ENCODE data around the gene GRIP2.

Gene GRIP2

DNA sequence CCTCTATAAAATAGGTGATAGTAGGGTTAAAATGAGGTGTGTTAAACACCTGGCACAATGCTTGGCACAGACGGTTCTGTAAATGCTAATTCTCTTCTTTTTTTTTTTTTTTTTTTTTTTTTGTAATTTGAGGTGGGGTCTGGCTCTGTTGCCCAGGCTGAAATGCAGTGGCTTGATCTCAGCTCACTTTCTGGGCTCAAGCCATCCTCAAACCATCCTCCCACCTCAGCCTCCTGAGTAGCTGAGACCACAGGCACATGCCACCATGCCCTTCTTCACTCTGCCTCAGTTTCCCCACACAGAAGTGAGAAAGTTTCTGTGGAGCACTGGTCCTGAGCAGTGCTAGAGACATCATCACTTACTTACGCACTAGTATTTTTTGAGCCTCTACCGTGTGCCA is 80.4 kb downstream of the GRIP2 start:
- Histone ChIP-seq H3K4me1 (peaks cover 10% of the 10 kb centered on the region; the same call in 1 of the 2 replicates), H3K36me3 (peaks cover 13% of the 10 kb centered on the region), H3K27me3 (no peaks in the 10 kb centered on the region), H3K9me3 (no peaks in the 10 kb centered on the region), H3K4me3 (ENCODE audit: low read depth, low read length) (no peak overlapping the region)
- TF ChIP-seq, protein P1, sequence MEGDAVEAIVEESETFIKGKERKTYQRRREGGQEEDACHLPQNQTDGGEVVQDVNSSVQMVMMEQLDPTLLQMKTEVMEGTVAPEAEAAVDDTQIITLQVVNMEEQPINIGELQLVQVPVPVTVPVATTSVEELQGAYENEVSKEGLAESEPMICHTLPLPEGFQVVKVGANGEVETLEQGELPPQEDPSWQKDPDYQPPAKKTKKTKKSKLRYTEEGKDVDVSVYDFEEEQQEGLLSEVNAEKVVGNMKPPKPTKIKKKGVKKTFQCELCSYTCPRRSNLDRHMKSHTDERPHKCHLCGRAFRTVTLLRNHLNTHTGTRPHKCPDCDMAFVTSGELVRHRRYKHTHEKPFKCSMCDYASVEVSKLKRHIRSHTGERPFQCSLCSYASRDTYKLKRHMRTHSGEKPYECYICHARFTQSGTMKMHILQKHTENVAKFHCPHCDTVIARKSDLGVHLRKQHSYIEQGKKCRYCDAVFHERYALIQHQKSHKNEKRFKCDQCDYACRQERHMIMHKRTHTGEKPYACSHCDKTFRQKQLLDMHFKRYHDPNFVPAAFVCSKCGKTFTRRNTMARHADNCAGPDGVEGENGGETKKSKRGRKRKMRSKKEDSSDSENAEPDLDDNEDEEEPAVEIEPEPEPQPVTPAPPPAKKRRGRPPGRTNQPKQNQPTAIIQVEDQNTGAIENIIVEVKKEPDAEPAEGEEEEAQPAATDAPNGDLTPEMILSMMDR (IDR thresholded peaks at IDR 0.05; ENCODE audit: low read depth, low read length), result no peak
- no peak for DNase-seq

DNA sequence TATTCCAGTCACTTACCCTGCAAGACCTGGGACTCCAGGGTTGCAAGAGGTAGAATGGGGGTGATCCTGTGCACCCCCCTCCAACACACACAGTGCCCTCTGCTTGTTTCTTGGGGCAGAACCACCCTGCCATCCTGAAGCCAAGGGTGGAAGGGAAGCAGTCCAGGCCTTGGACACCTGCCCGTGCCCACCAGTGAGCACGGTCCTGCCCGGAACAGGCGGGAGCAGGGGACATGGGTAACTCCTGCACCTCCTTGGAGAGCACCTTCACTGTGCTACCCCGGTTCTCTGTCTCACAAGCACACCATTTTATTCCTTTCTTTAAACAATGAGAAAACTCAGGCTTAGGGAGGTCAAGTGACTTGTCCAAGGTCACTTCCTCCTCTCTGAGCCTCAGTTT is 80.8 kb downstream of the GRIP2 start:
- no peaks in the 10 kb centered on the region for H3K9me3 ChIP-seq
- no peaks in the 10 kb centered on the region for H3K27me3 ChIP-seq
- DNase-seq, result no peak
- no peak overlapping the region for H3K4me3 ChIP-seq (ENCODE audit: low read depth, low read length)
- H3K36me3 ChIP-seq, result peaks cover 15% of the 10 kb centered on the region
- peaks cover 10% of the 10 kb centered on the region; the same call in 1 of the 2 replicates for H3K4me1 ChIP-seq
- TF ChIP-seq, protein P1 (IDR thresholded peaks at IDR 0.05; ENCODE audit: low read depth, low read length), result no peak

GRCh38 chr3:14458434-14459275 is 81.5 kb downstream of the GRIP2 start:
- H3K36me3 ChIP-seq, result peaks cover 22% of the 10 kb centered on the region
- TF ChIP-seq, protein P1 (IDR thresholded peaks at IDR 0.05; ENCODE audit: low read depth, low read length), result no peak

GRCh38 chr3:14457999-14458398 is 82.1 kb downstream of the GRIP2 start:
- Histone ChIP-seq H3K4me3 (ENCODE audit: low read depth, low read length) (no peak overlapping the region), H3K9me3 (no peaks in the 10 kb centered on the region), H3K27me3 (no peaks in the 10 kb centered on the region), H3K36me3 (peaks cover 22% of the 10 kb centered on the region), H3K4me1 (peaks cover 14% of the 10 kb centered on the region)
- TF ChIP-seq, protein P1 (IDR thresholded peaks at IDR 0.05; ENCODE audit: low read depth, low read length), result no peak
- no peak for DNase-seq

More at GRCh38 chr3:14458434-14459275, 81.5 kb downstream of the GRIP2 start:
- Histone ChIP-seq H3K4me3 (ENCODE audit: low read depth, low read length) (no peak overlapping the region), H3K4me1 (peaks cover 10% of the 10 kb centered on the region; the same call in 1 of the 2 replicates), H3K9me3 (no peaks in the 10 kb centered on the region), H3K27me3 (no peaks in the 10 kb centered on the region)
- no peak for DNase-seq

- Histone ChIP-seq H3K4me3 (ENCODE audit: low read depth, low read length) (no peak overlapping the region), H3K9me3 (no peaks in the 10 kb centered on the region), H3K27me3 (no peaks in the 10 kb centered on the region), H3K36me3 (peaks cover 22% of the 10 kb centered on the region), H3K4me1 (peaks cover 16% of the 10 kb centered on the region)
- TF ChIP-seq, protein P1 (IDR thresholded peaks at IDR 0.05; ENCODE audit: low read depth, low read length), result no peak
- no peak for DNase-seq
These were observed 82.7 kb downstream of the GRIP2 start for GRCh38 chr3:14457481-14457880.

GRCh38 chr3:14456794-14457193 is 83.3 kb downstream of the GRIP2 start:
- H3K4me3 ChIP-seq (ENCODE audit: low read depth, low read length), result no peak overlapping the region
- DNase-seq, result no peak
- no peaks in the 10 kb centered on the region for H3K27me3 ChIP-seq
- H3K9me3 ChIP-seq, result no peaks in the 10 kb centered on the region
- H3K4me1 ChIP-seq, result peaks cover 23% of the 10 kb centered on the region
- TF ChIP-seq, protein P1 (IDR thresholded peaks at IDR 0.05; ENCODE audit: low read depth, low read length), result no peak
- H3K36me3 ChIP-seq, result peaks cover 22% of the 10 kb centered on the region
